GM12878 (cell line): ENCODE measurements around the gene MED13L. TPM values are rescaled to one million over a fixed set of nuclear protein-coding genes. Genes with fewer than 3 reads are reported as not detected.

ENCODE experiments used
- ATAC-seq: fragments of 200-7000 bp; cut with Tn5 transposase; 3 replicates; pipeline ENCODE4 v1.9.1; 2020; ENCODE audit warnings: mild to moderate bottlenecking, moderate library complexity
- BruUV-seq: library from RNA; stranded (reverse); fragments of 400-500 nt; replicated peaks from 2 replicates; lab custom pipeline; 2021; lab: Mats Ljungman, UMichigan
- CTCF ChIA-PET: fragments of 300-600 bp; sonication (Branson Sonifier 250); formaldehyde crosslinking; extraction: SDS; loops from one replicate; lab custom pipeline; 2021; ENCODE audit warnings: inconsistent platforms; lab: Yijun Ruan, JAX
- POLR2A ChIA-PET: fragments of 350-600 bp; formaldehyde crosslinking; extraction: SDS; loops from one replicate; lab custom pipeline; 2021; ENCODE audit warnings: inconsistent platforms; lab: Charles Lee
- RAD21 ChIA-PET: fragments of 300-600 bp; sonication (Branson Sonifier 250); formaldehyde crosslinking; loops from one replicate; lab custom pipeline; 2023; ENCODE audit warnings: antibody characterized with exemption; ENCODE audit not compliant: unreplicated experiment; lab: Charles Lee
- SMC1A ChIA-PET: fragments of 300-600 bp; sonication (Branson Sonifier 250); formaldehyde crosslinking; loops from one replicate; lab custom pipeline; 2023; ENCODE audit not compliant: unreplicated experiment, uncharacterized antibody; lab: Charles Lee
- DNase-seq: peaks from one replicate; pipeline ENCODE4 v3.0.0-alpha.2; 2011; ENCODE audit warnings: low read depth, low spot score
- FAIRE-seq: peaks from 3 replicates; lab custom pipeline; 2011; peaks lifted over from hg19 to GRCh38; lab: Jason Lieb, UNC
- H2AFZ ChIP-seq: 2 replicates; pipeline ENCODE4 v1.6.0; 2011; ENCODE audit warnings: low read depth, low read length, control low read depth; ENCODE audit not compliant: control insufficient read depth
- H3K27ac ChIP-seq: 2 replicates; pipeline ENCODE4 v1.5.1; 2011; ENCODE audit warnings: control low read depth; ENCODE audit not compliant: control insufficient read depth, insufficient read depth
- H3K27me3 ChIP-seq, 2 experiments: replicated peaks in 1 of 2; 2 replicates each; pipeline versions ENCODE4 v1.6.0 to v1.6.1; 2011; ENCODE audit warnings: low read length in 1 of 2; ENCODE audit not compliant: control insufficient read depth in 2 of 2, insufficient read depth in 2 of 2
- H3K36me3 ChIP-seq, 2 experiments: 2 replicates each; pipeline ENCODE4 v1.5.1; 2011; ENCODE audit warnings: low read length in 1 of 2; ENCODE audit not compliant: control insufficient read depth in 2 of 2, insufficient read depth in 2 of 2
- H3K4me1 ChIP-seq: 2 replicates; pipeline ENCODE4 v1.6.1; 2011; ENCODE audit warnings: mild to moderate bottlenecking, low read length, moderate library complexity, mixed read lengths; ENCODE audit not compliant: control insufficient read depth, insufficient read depth
- H3K4me2 ChIP-seq: 2 replicates; pipeline ENCODE4 v1.6.0; 2011; ENCODE audit warnings: control low read depth; ENCODE audit not compliant: control insufficient read depth, insufficient read depth
- H3K4me3 ChIP-seq: fragments of 200-600 bp; sonication (generic); 2 replicates; pipeline ENCODE4 v1.5.1; 2016
- H3K79me2 ChIP-seq: 2 replicates; pipeline ENCODE4 v1.6.0; 2011; ENCODE audit warnings: low read length; ENCODE audit not compliant: control insufficient read depth, insufficient read depth
- H3K9ac ChIP-seq: 2 replicates; pipeline ENCODE4 v1.8.0; 2011; ENCODE audit warnings: low read length, control low read depth, mixed read lengths; ENCODE audit not compliant: control insufficient read depth, insufficient read depth
- H3K9me3 ChIP-seq: replicated peaks from 3 replicates; pipeline ENCODE4 v1.5.1; 2011; ENCODE audit warnings: mild to moderate bottlenecking, low read length; ENCODE audit not compliant: control insufficient read depth, insufficient read depth
- H4K20me1 ChIP-seq: 2 replicates; pipeline ENCODE4 v1.6.0; 2011; ENCODE audit not compliant: control insufficient read depth, insufficient read depth
- BCL3 ChIP-seq: IDR thresholded peaks from 2 replicates; pipeline ENCODE4 v1.6.1; 2011; ENCODE audit warnings: borderline replicate concordance, low read depth, mild to moderate bottlenecking, moderate library complexity, low read length; ENCODE audit not compliant: insufficient read depth, poor library complexity, severe bottlenecking
- BMI1 ChIP-seq: fragments of 450-650 bp; IDR thresholded peaks from 2 replicates; pipeline ENCODE4 v1.6.1; 2016; ENCODE audit warnings: mild to moderate bottlenecking, moderate library complexity, borderline replicate concordance
- CTCF ChIP-seq, 3 experiments: IDR thresholded peaks in 2 of 3; conservative IDR thresholded peaks in 1 of 3; 2 replicates each; pipeline ENCODE4 v1.5.1; 2011; ENCODE audit warnings: low read depth in 3 of 3, low read length in 3 of 3, mild to moderate bottlenecking in 3 of 3, control low read depth in 2 of 3, moderate library complexity in 2 of 3, inconsistent platforms in 1 of 3, mixed read lengths in 1 of 3; ENCODE audit not compliant: control insufficient read depth in 2 of 3, insufficient read depth in 1 of 3; ENCODE audit errors: extremely low read depth in 1 of 3
- IKZF1 ChIP-seq: fragments of 450-650 bp; conservative IDR thresholded peaks from 2 replicates; pipeline ENCODE4 v1.6.1; 2017; ENCODE audit warnings: antibody characterized with exemption, mild to moderate bottlenecking
- IKZF2 ChIP-seq, 2 experiments: fragments of 450-650 bp; IDR thresholded peaks; 2 replicates each; pipeline ENCODE4 v1.6.1; 2017; ENCODE audit warnings: mild to moderate bottlenecking in 2 of 2, moderate library complexity in 2 of 2
- MTA3 ChIP-seq: IDR thresholded peaks from 2 replicates; pipeline ENCODE4 v1.6.1; 2012; ENCODE audit warnings: low read length, inconsistent platforms, borderline replicate concordance
- PAX8 ChIP-seq: fragments of 450-650 bp; IDR thresholded peaks from 2 replicates; pipeline ENCODE4 v1.6.1; 2017; ENCODE audit warnings: mild to moderate bottlenecking, moderate library complexity
- POLR2A ChIP-seq: IDR thresholded peaks from 2 replicates; pipeline ENCODE4 v1.6.1; 2011; ENCODE audit warnings: low read depth, mild to moderate bottlenecking, low read length
- POU2F2 ChIP-seq: IDR thresholded peaks from 3 replicates; pipeline ENCODE4 v1.6.1; 2011; ENCODE audit warnings: low read depth, mild to moderate bottlenecking, low read length, borderline replicate concordance
- RAD51 ChIP-seq: fragments of 450-650 bp; IDR thresholded peaks from 2 replicates; pipeline ENCODE4 v1.6.1; 2016; ENCODE audit warnings: moderate library complexity, mild to moderate bottlenecking, inconsistent platforms
- RELB ChIP-seq: fragments of 450-650 bp; IDR thresholded peaks from 2 replicates; pipeline ENCODE4 v1.6.1; 2017; ENCODE audit warnings: low read depth, mild to moderate bottlenecking, moderate library complexity
- STAT3 ChIP-seq: IDR thresholded peaks from 2 replicates; pipeline ENCODE4 v1.6.1; 2011; ENCODE audit warnings: low read depth, low read length, improper control_type of control experiment
- TCF7 ChIP-seq: IDR thresholded peaks from 2 replicates; pipeline ENCODE4 v1.6.1; 2014; ENCODE audit warnings: antibody characterized with exemption, borderline replicate concordance
- WGBS: methylation state at CpG from one replicate; pipeline ENCODE4 v1.1.6; 2016; ENCODE audit warnings: low lambda C conversion rate; ENCODE audit not compliant: insufficient replicate concordance, insufficient coverage; ENCODE audit errors: missing lambda C conversion rate; 5-methylcytosine and 5-hydroxymethylcytosine counted together
- in situ Hi-C: fragments of 300-500 bp; cut with MboI; formaldehyde crosslinking; loops from 9 replicates; pipeline ENCODE4 v1.14.3; 2018; ENCODE audit warnings: mixed read lengths
- intact Hi-C: fragments of 100-400 bp; cut with micrococcal nuclease; formaldehyde crosslinking; loops from one replicate; pipeline ENCODE4 v1.14.2; 2022; ENCODE audit not compliant: unreplicated experiment
- polyA plus RNA-seq, 11 experiments: library from polyadenylated mRNA; depleted of rRNA in 4 of 11; unstranded in 6 of 11; stranded (reverse) in 5 of 11; fragments of >200 nt; fragmentation: Nextera tagmentation in 4 of 11; fragmentation: Illumina TruSeq in 1 of 11; extraction: Ambion mirVana in 4 of 11; extraction: Trizol in 1 of 11; gene quantifications; 1 replicate in 1 of 11; 2 replicates in 10 of 11; pipeline versions ENCODE4 v1.2.1 to v1.2.3, GENCODE V29; 2011 to 2016; ENCODE audit warnings: inconsistent platforms in 2 of 11, missing spikeins in 2 of 11, low read depth in 1 of 11
- total RNA-seq, 4 experiments: library from RNA; depleted of rRNA in 3 of 4; stranded (reverse); fragments of >200 nt in 3 of 4; fragmentation: Illumina TruSeq in 1 of 4; extraction: Trizol in 1 of 4; gene quantifications; 2 replicates each; pipeline versions ENCODE4 v1.2.1 to v1.2.3, GENCODE V29; 2013 to 2021

MED13L gene
- total and polyA plus RNA-seq, 10 of the 15 experiments (the other 5 are each of a cell fraction or from before 2014, with no cell fraction given): 3.7 to 30.1 (median 9.1) TPM

- TF ChIP-seq BCL3 (no peak), POU2F2 (no peak), IKZF2 (IDR thresholded peaks at IDR 0.05) (no peak)
- TF ChIP-seq, all 136 proteins: peak for 0
These were observed 98.1 kb downstream of the MED13L start (continued) for GRCh38 chr12:116179384-116179783.

- Histone ChIP-seq H2AFZ (no peak overlapping the region), H4K20me1 (no peaks in the 10 kb centered on the region; the same call in 1 of the 2 replicates), H3K4me2 (no peak overlapping the region), H3K36me3 (no peaks in the 10 kb centered on the region), H3K4me3 (no peak overlapping the region), H3K9me3 (no peaks in the 10 kb centered on the region), H3K9ac (no peak overlapping the region), H3K27ac (no peak overlapping the region), H3K27me3 (no peaks in the 10 kb centered on the region), H3K4me1 (no peaks in the 10 kb centered on the region; the same call in 1 of the 2 replicates), H3K79me2 (peaks cover 2% of the 10 kb centered on the region; the same call in 1 of the 2 replicates)
- POLR2A ChIA-PET: no interaction called here
- in situ Hi-C loops (no loop called here), intact Hi-C loops (no loop called here)
- RAD21 ChIA-PET: interaction anchor here (1.3 kb wide), 1 partner anchor 17 kb away, joined by 3 read pairs; no protein-coding TSS in a partner anchor
- no peak for ATAC-seq
- no peak for DNase-seq
- CTCF ChIA-PET: interaction anchor here (0.7 kb wide), 1 partner anchor 51 kb away, joined by 4 read pairs; no protein-coding TSS in a partner anchor
- SMC1A ChIA-PET: no interaction called here
- BruUV-seq: no TSS peak
- 79% methylated on average over 4 of the region's 4 CpGs for WGBS
- no peak for FAIRE-seq
- TF ChIP-seq RELB (no peak), POLR2A (no peak), PAX8 (no peak), STAT3 (no peak), RAD51 (no peak), CTCF (IDR thresholded peaks at IDR 0.05 in 2 of 3, conservative IDR thresholded peaks at IDR 0.05 in 1 of 3; ENCODE audit: control insufficient read depth in 2 of 3, extremely low read depth in 1 of 3, insufficient read depth in 1 of 3, low read depth in 3 of 3, low read length in 3 of 3) (no peak), TCF7 (no peak), MTA3 (no peak), BMI1 (no peak), IKZF1 (no peak)
These were observed 100.5 kb downstream of the MED13L start for GRCh38 chr12:116177017-116177416.
